ENCODE results near the gene CHKA. TPM values are rescaled to one million over a fixed set of nuclear protein-coding genes. Genes with fewer than 3 reads are reported as not detected.

CHKA gene
- polyA plus RNA-seq, 1 of the 3 experiments (the other 2 are of a cell fraction), result 12.3 TPM

DNA sequence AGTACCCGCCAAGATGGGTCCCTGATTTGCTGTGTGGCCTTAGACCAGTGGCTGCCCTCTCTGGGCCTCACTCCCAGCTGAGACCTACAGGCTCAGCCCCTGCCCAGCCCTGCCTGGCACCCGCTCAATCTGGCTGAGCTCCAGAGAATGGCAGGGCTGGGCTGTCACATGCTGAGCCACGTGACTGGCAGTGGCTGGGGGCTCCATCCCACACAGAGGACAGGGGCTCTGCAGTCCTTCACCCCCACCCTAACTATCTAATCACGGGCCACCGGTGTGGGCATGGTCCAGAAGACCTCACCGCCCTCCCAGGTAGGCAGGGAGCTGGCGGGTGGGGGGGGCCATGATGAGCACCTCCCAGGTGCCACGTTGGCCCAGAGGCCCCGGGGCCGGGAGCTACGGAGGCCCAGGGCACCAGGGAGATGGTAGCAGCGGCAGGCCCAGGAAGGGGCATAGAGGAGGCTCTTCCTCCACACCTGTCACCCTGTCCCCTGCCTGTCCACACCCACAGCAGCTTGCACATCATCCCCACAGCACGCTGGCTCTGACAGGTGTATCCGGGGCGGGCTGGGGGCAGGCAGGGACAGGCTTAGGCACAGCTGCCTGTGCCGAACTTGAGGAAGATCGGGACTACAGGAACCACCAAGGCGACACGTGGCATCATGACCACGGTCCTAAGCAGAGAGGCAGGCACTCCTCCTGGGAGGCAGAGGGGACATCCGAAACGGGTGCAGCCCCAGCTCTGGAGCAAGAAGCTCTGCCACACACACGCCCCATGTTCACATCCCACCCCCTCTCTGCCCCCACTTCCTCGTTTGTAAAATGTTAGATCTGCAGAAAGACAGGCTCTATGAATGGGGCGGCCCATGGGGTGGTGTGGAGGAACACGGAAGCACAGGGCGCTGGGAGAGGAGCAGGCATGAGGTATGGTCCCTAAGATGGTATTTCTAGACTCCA is 112.5 kb downstream of the CHKA start:
- Histone ChIP-seq H3K36me3 (replicated peaks in 1 of 2; ENCODE audit: control insufficient read depth in 1 of 2, insufficient read depth in 2 of 2, low read length in 1 of 2) (no peaks in the 10 kb centered on the region), H3K27ac (ENCODE audit: low read depth in 2 of 2, low read length in 1 of 2) (peak overlapping the region in 1 of 2 experiments; percentile 96; a peak in 1 of 4 replicates), H3K9ac (no peak overlapping the region), H3K9me3 (no peaks in the 10 kb centered on the region), H3K4me1 (ENCODE audit: control insufficient read depth in 1 of 2, insufficient read depth in 2 of 2, low read depth in 1 of 2, low read length in 1 of 2) (peaks cover 28 to 31% of the 10 kb centered on the region in 2 experiments; a peak in 3 of 4 replicates), H3K9me2 (no peaks in the 10 kb centered on the region), H3K4me3 (ENCODE audit: low read depth in 2 of 2, low read length in 1 of 2) (no peak overlapping the region), H3K27me3 (ENCODE audit: insufficient read depth) (no peaks in the 10 kb centered on the region), H3K79me2 (ENCODE audit: insufficient read depth) (peaks cover 18% of the 10 kb centered on the region), H3F3A (replicated peaks; ENCODE audit: insufficient read depth) (peaks cover 15% of the 10 kb centered on the region), H4K20me1 (ENCODE audit: insufficient read depth) (no peaks in the 10 kb centered on the region), H2AFZ (ENCODE audit: low read depth) (no peak overlapping the region), H3K4me2 (no peak overlapping the region)
- WGBS (ENCODE audit: low lambda C conversion rate), result 87% methylated on average over 10 of the region's 27 CpGs
- TF ChIP-seq, protein P1, sequence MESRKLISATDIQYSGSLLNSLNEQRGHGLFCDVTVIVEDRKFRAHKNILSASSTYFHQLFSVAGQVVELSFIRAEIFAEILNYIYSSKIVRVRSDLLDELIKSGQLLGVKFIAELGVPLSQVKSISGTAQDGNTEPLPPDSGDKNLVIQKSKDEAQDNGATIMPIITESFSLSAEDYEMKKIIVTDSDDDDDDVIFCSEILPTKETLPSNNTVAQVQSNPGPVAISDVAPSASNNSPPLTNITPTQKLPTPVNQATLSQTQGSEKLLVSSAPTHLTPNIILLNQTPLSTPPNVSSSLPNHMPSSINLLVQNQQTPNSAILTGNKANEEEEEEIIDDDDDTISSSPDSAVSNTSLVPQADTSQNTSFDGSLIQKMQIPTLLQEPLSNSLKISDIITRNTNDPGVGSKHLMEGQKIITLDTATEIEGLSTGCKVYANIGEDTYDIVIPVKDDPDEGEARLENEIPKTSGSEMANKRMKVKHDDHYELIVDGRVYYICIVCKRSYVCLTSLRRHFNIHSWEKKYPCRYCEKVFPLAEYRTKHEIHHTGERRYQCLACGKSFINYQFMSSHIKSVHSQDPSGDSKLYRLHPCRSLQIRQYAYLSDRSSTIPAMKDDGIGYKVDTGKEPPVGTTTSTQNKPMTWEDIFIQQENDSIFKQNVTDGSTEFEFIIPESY (IDR thresholded peaks at IDR 0.05; ENCODE audit: borderline replicate concordance, low read depth), result no peak
- TF ChIP-seq, protein P2, sequence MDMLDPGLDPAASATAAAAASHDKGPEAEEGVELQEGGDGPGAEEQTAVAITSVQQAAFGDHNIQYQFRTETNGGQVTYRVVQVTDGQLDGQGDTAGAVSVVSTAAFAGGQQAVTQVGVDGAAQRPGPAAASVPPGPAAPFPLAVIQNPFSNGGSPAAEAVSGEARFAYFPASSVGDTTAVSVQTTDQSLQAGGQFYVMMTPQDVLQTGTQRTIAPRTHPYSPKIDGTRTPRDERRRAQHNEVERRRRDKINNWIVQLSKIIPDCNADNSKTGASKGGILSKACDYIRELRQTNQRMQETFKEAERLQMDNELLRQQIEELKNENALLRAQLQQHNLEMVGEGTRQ (IDR thresholded peaks at IDR 0.05; ENCODE audit: borderline replicate concordance, low read depth, low read length), result peak; percentile 55; the same call in 1 of the 2 replicates
- TF ChIP-seq, protein P3, sequence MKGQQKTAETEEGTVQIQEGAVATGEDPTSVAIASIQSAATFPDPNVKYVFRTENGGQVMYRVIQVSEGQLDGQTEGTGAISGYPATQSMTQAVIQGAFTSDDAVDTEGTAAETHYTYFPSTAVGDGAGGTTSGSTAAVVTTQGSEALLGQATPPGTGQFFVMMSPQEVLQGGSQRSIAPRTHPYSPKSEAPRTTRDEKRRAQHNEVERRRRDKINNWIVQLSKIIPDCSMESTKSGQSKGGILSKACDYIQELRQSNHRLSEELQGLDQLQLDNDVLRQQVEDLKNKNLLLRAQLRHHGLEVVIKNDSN (IDR thresholded peaks at IDR 0.05; ENCODE audit: borderline replicate concordance, low read depth), result peak; percentile 58; the same call in 1 of the 2 replicates
- POLR2A ChIA-PET, result no interaction called here
- CTCF ChIA-PET, result interaction anchor here (0.6 to 1.7 kb wide), 11 partner anchors 14 to 290 kb away, joined by 3 to 7 read pairs (median 4); no protein-coding TSS in a partner anchor
- DNase-seq, result peak; percentile 75

DNA sequence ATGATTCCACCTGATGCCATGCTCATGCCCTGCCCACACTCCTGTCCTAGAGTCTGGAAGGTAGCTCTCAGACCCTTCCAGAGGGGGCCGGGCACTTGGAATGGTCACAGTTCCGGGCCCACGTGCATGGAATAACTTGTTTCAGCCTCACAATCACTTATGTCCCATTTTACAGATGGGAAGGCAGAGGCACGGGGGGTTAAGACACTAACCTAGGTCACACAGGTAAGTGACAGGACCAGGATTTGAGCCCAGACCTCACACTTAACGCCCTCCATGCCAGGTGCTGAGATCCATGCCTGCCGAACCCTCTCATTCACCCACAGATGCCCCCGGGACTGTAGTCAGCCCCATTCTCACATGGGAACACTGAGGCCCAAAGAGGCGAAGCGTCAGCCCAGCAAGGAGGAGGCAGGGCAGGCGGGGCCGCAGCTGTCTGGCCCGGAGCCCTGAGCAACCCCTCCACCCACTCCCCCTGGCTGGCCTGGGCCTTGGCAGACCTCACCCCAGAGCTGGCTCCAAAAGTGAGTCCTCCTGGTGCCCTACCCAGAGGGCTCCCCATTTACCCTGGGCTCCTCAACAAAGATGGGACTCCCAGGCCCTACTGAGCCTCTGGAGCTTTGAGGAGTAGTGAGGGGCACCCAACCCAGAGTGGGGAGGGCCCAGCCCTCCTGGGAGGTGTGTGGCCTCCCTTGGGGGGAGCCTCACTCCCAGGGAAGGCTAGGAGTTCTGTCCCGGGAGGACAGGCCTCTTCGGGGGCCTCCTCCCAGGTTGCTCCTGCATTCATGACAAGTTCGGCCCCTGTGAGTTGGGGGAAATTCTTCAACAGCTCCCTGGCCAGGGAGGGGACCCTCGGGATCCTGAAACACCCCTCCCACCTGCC is 113.4 kb downstream of the CHKA start:
- H3K27ac ChIP-seq (ENCODE audit: low read depth in 2 of 2, low read length in 1 of 2), result no peak overlapping the region
- no peak overlapping the region for H2AFZ ChIP-seq (ENCODE audit: low read depth)
- H3K79me2 ChIP-seq (ENCODE audit: insufficient read depth), result peaks cover 18% of the 10 kb centered on the region
- no peaks in the 10 kb centered on the region for H3K9me3 ChIP-seq
- POLR2A ChIA-PET, result no interaction called here
- H3K4me1 ChIP-seq (ENCODE audit: control insufficient read depth in 1 of 2, insufficient read depth in 2 of 2, low read depth in 1 of 2, low read length in 1 of 2), result peaks cover 24 to 31% of the 10 kb centered on the region in 2 experiments; a peak in 3 of 4 replicates
- H3K4me2 ChIP-seq, result no peak overlapping the region
- WGBS (ENCODE audit: low lambda C conversion rate), result 84% methylated on average over 9 of the region's 16 CpGs
- H3K4me3 ChIP-seq (ENCODE audit: low read depth in 2 of 2, low read length in 1 of 2), result no peak overlapping the region
- DNase-seq, result no peak
- H3K9me2 ChIP-seq, result no peaks in the 10 kb centered on the region
- H3K27me3 ChIP-seq (ENCODE audit: insufficient read depth), result no peaks in the 10 kb centered on the region
- H4K20me1 ChIP-seq (ENCODE audit: insufficient read depth), result no peaks in the 10 kb centered on the region
- H3K36me3 ChIP-seq (replicated peaks in 1 of 2; ENCODE audit: control insufficient read depth in 1 of 2, insufficient read depth in 2 of 2, low read length in 1 of 2), result no peaks in the 10 kb centered on the region
- peaks cover 10% of the 10 kb centered on the region for H3F3A ChIP-seq (replicated peaks; ENCODE audit: insufficient read depth)
- no peak overlapping the region for H3K9ac ChIP-seq
- CTCF ChIA-PET, result interaction anchor here (0.9 to 1.6 kb wide), 3 partner anchors 14 to 199 kb away, joined by 3 to 5 read pairs (median 4); no protein-coding TSS in a partner anchor
- no peak for TF ChIP-seq RXRA (IDR thresholded peaks at IDR 0.05; ENCODE audit: borderline replicate concordance, low read depth)
- TF ChIP-seq, protein P4, sequence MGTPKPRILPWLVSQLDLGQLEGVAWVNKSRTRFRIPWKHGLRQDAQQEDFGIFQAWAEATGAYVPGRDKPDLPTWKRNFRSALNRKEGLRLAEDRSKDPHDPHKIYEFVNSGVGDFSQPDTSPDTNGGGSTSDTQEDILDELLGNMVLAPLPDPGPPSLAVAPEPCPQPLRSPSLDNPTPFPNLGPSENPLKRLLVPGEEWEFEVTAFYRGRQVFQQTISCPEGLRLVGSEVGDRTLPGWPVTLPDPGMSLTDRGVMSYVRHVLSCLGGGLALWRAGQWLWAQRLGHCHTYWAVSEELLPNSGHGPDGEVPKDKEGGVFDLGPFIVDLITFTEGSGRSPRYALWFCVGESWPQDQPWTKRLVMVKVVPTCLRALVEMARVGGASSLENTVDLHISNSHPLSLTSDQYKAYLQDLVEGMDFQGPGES (IDR thresholded peaks at IDR 0.05; ENCODE audit: low read depth, low read length), result no peak
- TF ChIP-seq EZH2phosphoT487 (IDR thresholded peaks at IDR 0.05; ENCODE audit: borderline replicate concordance, low read depth), result no peak
- TF ChIP-seq JUND (IDR thresholded peaks at IDR 0.05), result no peak
- no peak for TF ChIP-seq TEAD4 (IDR thresholded peaks at IDR 0.05; ENCODE audit: borderline replicate concordance, insufficient read depth)
- no peak for TF ChIP-seq MXI1 (IDR thresholded peaks at IDR 0.05; ENCODE audit: low read depth, low read length)
- TF ChIP-seq, protein P5, sequence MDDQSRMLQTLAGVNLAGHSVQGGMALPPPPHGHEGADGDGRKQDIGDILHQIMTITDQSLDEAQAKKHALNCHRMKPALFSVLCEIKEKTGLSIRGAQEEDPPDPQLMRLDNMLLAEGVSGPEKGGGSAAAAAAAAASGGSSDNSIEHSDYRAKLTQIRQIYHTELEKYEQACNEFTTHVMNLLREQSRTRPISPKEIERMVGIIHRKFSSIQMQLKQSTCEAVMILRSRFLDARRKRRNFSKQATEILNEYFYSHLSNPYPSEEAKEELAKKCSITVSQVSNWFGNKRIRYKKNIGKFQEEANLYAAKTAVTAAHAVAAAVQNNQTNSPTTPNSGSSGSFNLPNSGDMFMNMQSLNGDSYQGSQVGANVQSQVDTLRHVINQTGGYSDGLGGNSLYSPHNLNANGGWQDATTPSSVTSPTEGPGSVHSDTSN (IDR thresholded peaks at IDR 0.05), result no peak
- TF ChIP-seq GABPA (IDR thresholded peaks at IDR 0.05; ENCODE audit: low read depth), result no peak
- no peak for TF ChIP-seq RFX5 (IDR thresholded peaks at IDR 0.05; ENCODE audit: low read length)
- no peak for TF ChIP-seq CHD2 (IDR thresholded peaks at IDR 0.05; ENCODE audit: low read length, partially characterized antibody)
- TF ChIP-seq NFIC (IDR thresholded peaks at IDR 0.05; ENCODE audit: borderline replicate concordance), result no peak
- no peak for TF ChIP-seq EP300 (IDR thresholded peaks at IDR 0.05; ENCODE audit: borderline replicate concordance in 1 of 2, low read depth in 1 of 2, low read length in 1 of 2)
- TF ChIP-seq, protein P3 (IDR thresholded peaks at IDR 0.05; ENCODE audit: borderline replicate concordance, low read depth), result no peak

All from SK-N-SH (cell line).